ENCODE measurements around the gene MAN1C1. TPM values are rescaled to one million over a fixed set of nuclear protein-coding genes. Genes with fewer than 3 reads are reported as not detected.

MAN1C1 gene
- total and polyA plus RNA-seq, 9 of the 15 experiments (the other 6 are each of a cell fraction or from before 2014, with no cell fraction given) = 0.04 to 0.44 (median 0.10) TPM; not detected in 3

GRCh38 chr1:25755475-25756125, 139.0 kb downstream of the MAN1C1 start:
- H2AFZ ChIP-seq (ENCODE audit: low read depth, low read length) = no peak overlapping the region
- H3K4me3 ChIP-seq = no peak overlapping the region
- H3K36me3 ChIP-seq (ENCODE audit: control insufficient read depth, insufficient read depth, low read length) = no peaks in the 10 kb centered on the region
- H3K27me3 ChIP-seq (ENCODE audit: control insufficient read depth in 2 of 2, insufficient read depth in 2 of 2, low read length in 2 of 2) = peaks cover 72 to 99% of the 10 kb centered on the region in 2 experiments
- BruUV-seq (replicated peaks) = no TSS peak
- peaks cover 39% of the 10 kb centered on the region for H4K20me1 ChIP-seq (replicated peaks; ENCODE audit: control insufficient read depth, insufficient read depth, low read length)
- no peaks in the 10 kb centered on the region for H3K9me3 ChIP-seq (replicated peaks; ENCODE audit: control insufficient read depth, insufficient read depth, low read depth, low read length)
- peaks cover 5% of the 10 kb centered on the region for H3K9me1 ChIP-seq (ENCODE audit: control insufficient read depth, insufficient read depth, low read length)
- H3K4me1 ChIP-seq (replicated peaks in 1 of 2; ENCODE audit: control insufficient read depth in 2 of 2, insufficient read depth in 2 of 2, low read length in 2 of 2) = peaks cover 3 to 7% of the 10 kb centered on the region in 2 experiments
- no peak overlapping the region; a peak in 1 of 4 replicates for H3K9ac ChIP-seq (ENCODE audit: insufficient read depth in 1 of 2, low read depth in 2 of 2, low read length in 2 of 2)
- H3K79me2 ChIP-seq (ENCODE audit: control insufficient read depth, insufficient read depth, low read length) = no peaks in the 10 kb centered on the region
- H3K27ac ChIP-seq (ENCODE audit: extremely low read depth, low read depth, low read length) = no peak overlapping the region
- in situ Hi-C loops (cut with MboI) (no loop called here), intact Hi-C loops (cut with micrococcal nuclease) (no loop called here)
- H3K4me2 ChIP-seq (ENCODE audit: insufficient read depth, low read length) = no peak overlapping the region
- 12% methylated on average over 7 of the region's 7 CpGs for WGBS (ENCODE audit: insufficient coverage, low coverage, missing lambda C conversion rate)
- ChIA-PET CTCF (ENCODE audit: low intra/inter-chr PET ratio) (interaction anchor here (0.9 to 1.3 kb wide), 2 partner anchors 41 to 147 kb away, joined by 4 to 7 read pairs; no protein-coding TSS in a partner anchor), POLR2A (interaction anchor here (1.7 kb wide), 1 partner anchor 25 kb away, joined by 3 read pairs; no protein-coding TSS in a partner anchor)
- DNase-seq (ENCODE audit: extremely low read depth in 1 of 4, low spot score in 3 of 4) (no peak), ATAC-seq (no peak), FAIRE-seq (no peak)
- TF ChIP-seq JUND (IDR thresholded peaks at IDR 0.05; ENCODE audit: borderline replicate concordance, low read depth, low read length) = no peak
- TF ChIP-seq JUND (tag; IDR thresholded peaks at IDR 0.05; ENCODE audit: borderline replicate concordance, low read depth, low read length) = no peak
- no peak for TF ChIP-seq GTF2A2 (tag; IDR thresholded peaks at IDR 0.05)
- TF ChIP-seq, protein P1, sequence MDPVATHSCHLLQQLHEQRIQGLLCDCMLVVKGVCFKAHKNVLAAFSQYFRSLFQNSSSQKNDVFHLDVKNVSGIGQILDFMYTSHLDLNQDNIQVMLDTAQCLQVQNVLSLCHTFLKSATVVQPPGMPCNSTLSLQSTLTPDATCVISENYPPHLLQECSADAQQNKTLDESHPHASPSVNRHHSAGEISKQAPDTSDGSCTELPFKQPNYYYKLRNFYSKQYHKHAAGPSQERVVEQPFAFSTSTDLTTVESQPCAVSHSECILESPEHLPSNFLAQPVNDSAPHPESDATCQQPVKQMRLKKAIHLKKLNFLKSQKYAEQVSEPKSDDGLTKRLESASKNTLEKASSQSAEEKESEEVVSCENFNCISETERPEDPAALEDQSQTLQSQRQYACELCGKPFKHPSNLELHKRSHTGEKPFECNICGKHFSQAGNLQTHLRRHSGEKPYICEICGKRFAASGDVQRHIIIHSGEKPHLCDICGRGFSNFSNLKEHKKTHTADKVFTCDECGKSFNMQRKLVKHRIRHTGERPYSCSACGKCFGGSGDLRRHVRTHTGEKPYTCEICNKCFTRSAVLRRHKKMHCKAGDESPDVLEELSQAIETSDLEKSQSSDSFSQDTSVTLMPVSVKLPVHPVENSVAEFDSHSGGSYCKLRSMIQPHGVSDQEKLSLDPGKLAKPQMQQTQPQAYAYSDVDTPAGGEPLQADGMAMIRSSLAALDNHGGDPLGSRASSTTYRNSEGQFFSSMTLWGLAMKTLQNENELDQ (CRISPR knock-in tag; IDR thresholded peaks at IDR 0.05; ENCODE audit: borderline replicate concordance) = no peak
- no peak for TF ChIP-seq HDGF (IDR thresholded peaks at IDR 0.05)
- peak; percentile 91 for TF ChIP-seq RBM25 (IDR thresholded peaks at IDR 0.05; ENCODE audit: low read depth, low read length, severe bottlenecking)
- TF ChIP-seq, protein P2, sequence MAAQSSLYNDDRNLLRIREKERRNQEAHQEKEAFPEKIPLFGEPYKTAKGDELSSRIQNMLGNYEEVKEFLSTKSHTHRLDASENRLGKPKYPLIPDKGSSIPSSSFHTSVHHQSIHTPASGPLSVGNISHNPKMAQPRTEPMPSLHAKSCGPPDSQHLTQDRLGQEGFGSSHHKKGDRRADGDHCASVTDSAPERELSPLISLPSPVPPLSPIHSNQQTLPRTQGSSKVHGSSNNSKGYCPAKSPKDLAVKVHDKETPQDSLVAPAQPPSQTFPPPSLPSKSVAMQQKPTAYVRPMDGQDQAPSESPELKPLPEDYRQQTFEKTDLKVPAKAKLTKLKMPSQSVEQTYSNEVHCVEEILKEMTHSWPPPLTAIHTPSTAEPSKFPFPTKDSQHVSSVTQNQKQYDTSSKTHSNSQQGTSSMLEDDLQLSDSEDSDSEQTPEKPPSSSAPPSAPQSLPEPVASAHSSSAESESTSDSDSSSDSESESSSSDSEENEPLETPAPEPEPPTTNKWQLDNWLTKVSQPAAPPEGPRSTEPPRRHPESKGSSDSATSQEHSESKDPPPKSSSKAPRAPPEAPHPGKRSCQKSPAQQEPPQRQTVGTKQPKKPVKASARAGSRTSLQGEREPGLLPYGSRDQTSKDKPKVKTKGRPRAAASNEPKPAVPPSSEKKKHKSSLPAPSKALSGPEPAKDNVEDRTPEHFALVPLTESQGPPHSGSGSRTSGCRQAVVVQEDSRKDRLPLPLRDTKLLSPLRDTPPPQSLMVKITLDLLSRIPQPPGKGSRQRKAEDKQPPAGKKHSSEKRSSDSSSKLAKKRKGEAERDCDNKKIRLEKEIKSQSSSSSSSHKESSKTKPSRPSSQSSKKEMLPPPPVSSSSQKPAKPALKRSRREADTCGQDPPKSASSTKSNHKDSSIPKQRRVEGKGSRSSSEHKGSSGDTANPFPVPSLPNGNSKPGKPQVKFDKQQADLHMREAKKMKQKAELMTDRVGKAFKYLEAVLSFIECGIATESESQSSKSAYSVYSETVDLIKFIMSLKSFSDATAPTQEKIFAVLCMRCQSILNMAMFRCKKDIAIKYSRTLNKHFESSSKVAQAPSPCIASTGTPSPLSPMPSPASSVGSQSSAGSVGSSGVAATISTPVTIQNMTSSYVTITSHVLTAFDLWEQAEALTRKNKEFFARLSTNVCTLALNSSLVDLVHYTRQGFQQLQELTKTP (IDR thresholded peaks at IDR 0.05; ENCODE audit: low read depth in 1 of 2, partially characterized antibody in 2 of 2) = no peak
- TF ChIP-seq GABPB2 (CRISPR knock-in tag; conservative IDR thresholded peaks at IDR 0.05) = no peak
- no peak for TF ChIP-seq ZFP30 (CRISPR knock-in tag; IDR thresholded peaks at IDR 0.05; ENCODE audit: borderline replicate concordance)
- no peak for TF ChIP-seq ZKSCAN1 (IDR thresholded peaks at IDR 0.05; ENCODE audit: low read depth, low read length)
- no peak for TF ChIP-seq SREBF2 (CRISPR knock-in tag; IDR thresholded peaks at IDR 0.05)
- peak; percentile 94 for TF ChIP-seq BCOR (IDR thresholded peaks at IDR 0.05)
- no peak for TF ChIP-seq RBBP5 (IDR thresholded peaks at IDR 0.05; ENCODE audit: borderline replicate concordance, insufficient read depth, low read length, poor library complexity, severe bottlenecking)
- TF ChIP-seq RBM34 (IDR thresholded peaks at IDR 0.05; ENCODE audit: borderline replicate concordance, insufficient read depth, low read length) = no peak
